A549 (cell line): ENCODE measurements around the gene LRRC46.

Source experiments
- CTCF ChIP-seq: fragments of >200 bp; sonication (Bioruptor Twin); formaldehyde crosslinking; IDR thresholded peaks from 3 replicates; pipeline ENCODE4 v1.5.1; 2016
- ESRRA ChIP-seq: fragments of 150-350 bp; IDR thresholded peaks from 2 replicates; pipeline ENCODE4 v1.6.1; 2014; ENCODE audit warnings: mild to moderate bottlenecking, low read length, borderline replicate concordance
- HDAC2 ChIP-seq: fragments of 200-600 bp; sonication (generic); IDR thresholded peaks from 2 replicates; pipeline ENCODE4 v1.6.1; 2016
- NFE2L2 ChIP-seq: fragments of 150-350 bp; conservative IDR thresholded peaks from 2 replicates; pipeline ENCODE4 v1.6.1; 2014; ENCODE audit warnings: low read length
- POLR2A ChIP-seq: IDR thresholded peaks from 2 replicates; pipeline ENCODE4 v1.6.1; 2012; ENCODE audit warnings: mild to moderate bottlenecking, low read length
- RAD21 ChIP-seq, 2 experiments: fragments of >200 bp in 1 of 2; sonication (Bioruptor Twin) in 1 of 2; formaldehyde crosslinking in 1 of 2; IDR thresholded peaks in 1 of 2; conservative IDR thresholded peaks in 1 of 2; 2 replicates in 1 of 2; 3 replicates in 1 of 2; pipeline ENCODE4 v1.6.1; 2012 to 2018; ENCODE audit warnings: inconsistent platforms in 1 of 2
- RCOR1 ChIP-seq: fragments of 150-350 bp; IDR thresholded peaks from 2 replicates; pipeline ENCODE4 v1.6.1; 2014; ENCODE audit warnings: antibody characterized with exemption, low read length, low read depth
- REST ChIP-seq: fragments of 200-600 bp; sonication (generic); IDR thresholded peaks from 2 replicates; pipeline ENCODE4 v1.6.1; 2016; ENCODE audit warnings: antibody characterized with exemption, mild to moderate bottlenecking, moderate library complexity
- RFX5 ChIP-seq: fragments of 450-650 bp; IDR thresholded peaks from 2 replicates; pipeline ENCODE4 v1.7.1; 2014; ENCODE audit warnings: antibody characterized with exemption, mild to moderate bottlenecking, moderate library complexity
- TP53 ChIP-seq: fragments of 250-450 bp; sonication (Bioruptor Pico); IDR thresholded peaks from 2 replicates; pipeline ENCODE4 v1.5.0; 2021; ENCODE audit warnings: mild to moderate bottlenecking, moderate library complexity
- USF2 ChIP-seq: fragments of 450-650 bp; IDR thresholded peaks from 2 replicates; pipeline ENCODE4 v1.6.1; 2014; ENCODE audit warnings: antibody characterized with exemption

- TF ChIP-seq CTCF (peak; percentile 27; the same call in 2 of the 3 replicates), RAD21 (conservative IDR thresholded peaks at IDR 0.05 in 1 of 2, IDR thresholded peaks at IDR 0.05 in 1 of 2) (peak in 1 of 2 experiments; percentile 31; a peak in 1 of 5 replicates), NFE2L2 (no peak), REST (no peak), POLR2A (peak; percentile 74), RCOR1 (no peak), HDAC2 (no peak), TP53 (CRISPR knock-in tag) (no peak), USF2 (no peak), ESRRA (no peak), RFX5 (no peak)
Measured at GRCh38 chr17:47850692-47851573, 19.5 kb downstream of the LRRC46 start, which contains the start of gene SP6.
